AG04449 (cell line): ENCODE data around the gene CLDN1.

ENCODE experiments used
- CTCF ChIA-PET: fragments of 350-600 bp; formaldehyde crosslinking; extraction: SDS; loops from one replicate; lab custom pipeline; 2021; ENCODE audit warnings: antibody characterized with exemption; lab: Yijun Ruan, JAX
- POLR2A ChIA-PET: fragments of 400-600, 350-600 bp; formaldehyde crosslinking; extraction: SDS; loops from one replicate; lab custom pipeline; 2020; ENCODE audit warnings: antibody characterized with exemption, inconsistent platforms; lab: Yijun Ruan, JAX
- DNase-seq: peaks from one replicate; pipeline ENCODE4 v3.0.0-alpha.2; 2010; ENCODE audit warnings: low read depth, low spot score
- H3K4me3 ChIP-seq: 2 replicates; pipeline ENCODE4 v1.5.1; 2011; ENCODE audit warnings: low read depth, mild to moderate bottlenecking, control low read depth, low read length
- CTCF ChIP-seq: IDR thresholded peaks from one replicate; pipeline ENCODE4 v1.5.1; 2011; ENCODE audit warnings: mild to moderate bottlenecking, moderate library complexity, low read length, control low read depth, inconsistent platforms; ENCODE audit not compliant: insufficient read depth; ENCODE audit errors: missing control alignments

The CLDN1 gene

GRCh38 chr3:190301591-190301990 lies 20.7 kb downstream of the CLDN1 start:
- no peak overlapping the region for H3K4me3 ChIP-seq
- no peak for TF ChIP-seq CTCF
- no peak for DNase-seq
- ChIA-PET POLR2A (no interaction called here), CTCF (interaction anchor here (8.5 kb wide), 1 partner anchor 20 kb away, joined by 74 read pairs; the partner anchor contains the start of gene CLDN1)

GRCh38 chr3:190299969-190300368 lies 22.3 kb downstream of the CLDN1 start:
- TF ChIP-seq CTCF: no peak
- POLR2A ChIA-PET: no interaction called here
- DNase-seq: no peak
- CTCF ChIA-PET: interaction anchor here (8.5 kb wide), 1 partner anchor 22 kb away, joined by 74 read pairs; the partner anchor contains the start of gene CLDN1
- H3K4me3 ChIP-seq: no peak overlapping the region

DNA sequence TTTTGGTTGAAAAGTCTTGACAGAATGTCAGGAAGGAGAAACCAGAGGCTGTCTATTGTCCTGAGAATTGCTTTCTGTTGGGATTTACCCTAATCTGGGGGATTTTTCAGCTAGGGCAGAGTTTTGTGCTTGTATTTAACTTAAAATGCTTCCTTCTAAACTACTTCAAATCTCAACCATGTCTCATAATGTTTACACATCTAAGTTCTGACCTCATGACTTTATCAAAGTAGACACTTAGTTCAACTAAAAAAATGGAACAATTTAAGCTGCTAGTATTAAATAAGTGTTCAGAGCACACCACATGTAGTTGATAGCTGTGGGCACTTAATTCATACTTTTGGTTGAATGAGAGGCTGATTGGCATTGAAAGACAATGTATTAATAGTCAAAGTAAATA lies 28.2 kb downstream of the CLDN1 start:
- CTCF ChIA-PET: interaction anchor here (1.2 kb wide), 1 partner anchor 28 kb away, joined by 8 read pairs; the partner anchor contains the start of gene CLDN1
- no peak for TF ChIP-seq CTCF
- POLR2A ChIA-PET: no interaction called here

DNA sequence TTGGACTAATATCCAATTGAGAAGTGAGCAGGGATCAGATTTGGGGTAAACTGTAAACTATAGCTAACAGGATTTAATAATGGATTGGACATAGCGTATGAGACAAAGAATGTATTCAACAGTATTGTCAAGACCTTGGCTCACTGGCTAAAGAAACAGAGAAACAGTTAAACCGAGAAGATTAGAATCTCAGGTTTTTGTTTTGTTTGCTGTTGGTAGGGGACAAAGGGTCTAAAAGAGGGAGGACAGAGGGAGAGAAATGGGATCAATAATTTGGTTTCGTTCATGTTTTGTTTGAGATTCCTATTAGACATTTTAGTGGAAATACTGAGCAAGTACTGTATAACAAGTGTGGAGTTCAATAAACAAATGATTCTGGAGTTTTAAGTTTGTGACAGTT lies 28.6 kb downstream of the CLDN1 start:
- ChIA-PET CTCF (interaction anchor here (1.2 kb wide), 1 partner anchor 28 kb away, joined by 8 read pairs; the partner anchor contains the start of gene CLDN1), POLR2A (no interaction called here)
- DNase-seq: no peak
- TF ChIP-seq CTCF: no peak
- no peak overlapping the region for H3K4me3 ChIP-seq

More for the DNA sequence above, 28.2 kb downstream of the CLDN1 start:
- H3K4me3 ChIP-seq: no peak overlapping the region
- DNase-seq: no peak

GRCh38 chr3:190291994-190292584 lies 30.2 kb downstream of the CLDN1 start:
- no peak overlapping the region for H3K4me3 ChIP-seq
- POLR2A ChIA-PET: no interaction called here
- CTCF ChIA-PET: interaction anchor here (0.5 to 0.8 kb wide), 2 partner anchors 13 to 30 kb away, joined by 3 to 4 read pairs; partner anchors contain the start of gene CLDN1
- DNase-seq: no peak
- TF ChIP-seq CTCF: no peak

- CTCF ChIA-PET: interaction anchor here (1.5 kb wide), 1 partner anchor 31 kb away, joined by 3 read pairs; no protein-coding TSS in a partner anchor
These were observed 32.3 kb downstream of the CLDN1 start for GRCh38 chr3:190289989-190290388.

More at GRCh38 chr3:190289989-190290388, 32.3 kb downstream of the CLDN1 start:
- no peak for TF ChIP-seq CTCF
- no peak overlapping the region for H3K4me3 ChIP-seq
- DNase-seq: no peak
- POLR2A ChIA-PET: no interaction called here
